Measurements from ENCODE around the gene ELMO1.

DNA sequence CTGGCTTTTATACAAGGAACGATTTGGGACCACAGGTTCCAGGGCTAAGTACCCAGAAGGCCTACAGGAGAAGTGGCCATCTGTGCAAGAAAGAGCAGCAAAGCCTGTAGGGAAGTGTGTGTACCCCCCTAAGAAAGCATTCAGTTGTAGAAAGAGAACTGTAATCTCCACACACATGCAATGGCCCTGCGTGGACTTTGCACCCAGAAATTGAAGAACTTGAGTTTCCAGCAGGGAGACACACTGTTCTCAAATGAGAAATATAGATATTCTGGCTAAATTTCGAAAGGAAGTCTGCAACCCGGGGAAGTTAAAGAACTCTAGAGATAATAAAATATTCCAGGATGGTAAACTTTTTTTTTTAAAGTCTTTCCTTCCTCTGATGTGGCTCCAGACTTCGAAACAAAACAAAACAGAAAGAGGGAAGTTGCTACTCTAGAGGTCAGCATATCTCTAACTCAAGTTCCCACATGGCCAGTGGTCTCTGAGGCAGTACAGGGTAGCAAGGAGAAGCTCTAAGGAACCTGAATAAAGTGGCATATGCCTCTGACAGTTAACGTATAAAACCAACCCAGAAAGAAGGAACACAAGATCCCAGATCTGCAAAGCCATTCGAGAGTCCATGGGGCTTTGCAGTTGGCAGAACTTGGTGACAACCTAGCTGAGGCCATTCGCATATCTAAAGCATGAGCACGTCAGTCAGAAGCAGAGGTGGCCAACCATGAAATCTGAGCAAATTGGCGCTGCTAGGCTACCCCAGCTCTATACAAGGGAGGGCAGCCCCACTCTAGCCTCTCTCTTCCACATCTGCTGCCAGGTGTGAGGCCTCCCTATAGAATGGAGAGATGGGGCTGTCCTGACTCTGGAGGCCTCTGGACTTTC is 56.6 kb downstream of the ELMO1 start:
- TF ChIP-seq MAX (IDR thresholded peaks at IDR 0.05; ENCODE audit: low read depth, low read length) (no peak), USF1 (IDR thresholded peaks at IDR 0.05; ENCODE audit: borderline replicate concordance, extremely low read length, insufficient read depth, low read depth, low read length) (no peak), KDM1A (IDR thresholded peaks at IDR 0.05; ENCODE audit: borderline replicate concordance) (no peak), CBX5 (IDR thresholded peaks at IDR 0.05; ENCODE audit: low read depth) (no peak), POLR2A (IDR thresholded peaks at IDR 0.05; ENCODE audit: low read depth, low read length) (no peak), IKZF2 (IDR thresholded peaks at IDR 0.05) (no peak), CTCF (IDR thresholded peaks at IDR 0.05 in 2 of 3, conservative IDR thresholded peaks at IDR 0.05 in 1 of 3; ENCODE audit: control insufficient read depth in 2 of 3, extremely low read depth in 1 of 3, insufficient read depth in 1 of 3, low read depth in 3 of 3, low read length in 3 of 3) (no peak), SREBF2 (IDR thresholded peaks at IDR 0.05; ENCODE audit: low read length) (no peak), JUNB (IDR thresholded peaks at IDR 0.05) (no peak), BACH1 (IDR thresholded peaks at IDR 0.05; ENCODE audit: borderline replicate concordance) (no peak), GABPA (IDR thresholded peaks at IDR 0.05; ENCODE audit: low read depth) (no peak)
- TF ChIP-seq, protein P1, sequence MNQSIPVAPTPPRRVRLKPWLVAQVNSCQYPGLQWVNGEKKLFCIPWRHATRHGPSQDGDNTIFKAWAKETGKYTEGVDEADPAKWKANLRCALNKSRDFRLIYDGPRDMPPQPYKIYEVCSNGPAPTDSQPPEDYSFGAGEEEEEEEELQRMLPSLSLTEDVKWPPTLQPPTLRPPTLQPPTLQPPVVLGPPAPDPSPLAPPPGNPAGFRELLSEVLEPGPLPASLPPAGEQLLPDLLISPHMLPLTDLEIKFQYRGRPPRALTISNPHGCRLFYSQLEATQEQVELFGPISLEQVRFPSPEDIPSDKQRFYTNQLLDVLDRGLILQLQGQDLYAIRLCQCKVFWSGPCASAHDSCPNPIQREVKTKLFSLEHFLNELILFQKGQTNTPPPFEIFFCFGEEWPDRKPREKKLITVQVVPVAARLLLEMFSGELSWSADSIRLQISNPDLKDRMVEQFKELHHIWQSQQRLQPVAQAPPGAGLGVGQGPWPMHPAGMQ (IDR thresholded peaks at IDR 0.05; ENCODE audit: borderline replicate concordance): no peak
- TF ChIP-seq, protein P2, sequence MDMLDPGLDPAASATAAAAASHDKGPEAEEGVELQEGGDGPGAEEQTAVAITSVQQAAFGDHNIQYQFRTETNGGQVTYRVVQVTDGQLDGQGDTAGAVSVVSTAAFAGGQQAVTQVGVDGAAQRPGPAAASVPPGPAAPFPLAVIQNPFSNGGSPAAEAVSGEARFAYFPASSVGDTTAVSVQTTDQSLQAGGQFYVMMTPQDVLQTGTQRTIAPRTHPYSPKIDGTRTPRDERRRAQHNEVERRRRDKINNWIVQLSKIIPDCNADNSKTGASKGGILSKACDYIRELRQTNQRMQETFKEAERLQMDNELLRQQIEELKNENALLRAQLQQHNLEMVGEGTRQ (IDR thresholded peaks at IDR 0.05; ENCODE audit: borderline replicate concordance, low read depth, low read length): no peak

All from GM12878 (cell line).